DOHH2 (cell line): ENCODE measurements around the gene ABTB2.

Experiments used
- H3F3A ChIP-seq: fragments of 200-600 bp; sonication (generic), shearing (Covaris generic); 2 replicates; pipeline ENCODE4 v1.6.0; 2016; ENCODE audit warnings: antibody characterized with exemption, mild to moderate bottlenecking; ENCODE audit not compliant: control insufficient read depth, insufficient read depth
- H3K27ac ChIP-seq: fragments of 200-600 bp; sonication (generic); 2 replicates; pipeline ENCODE4 v1.5.1; 2014; ENCODE audit warnings: low read depth, mild to moderate bottlenecking, low read length, moderate library complexity
- H3K27me3 ChIP-seq: fragments of 200-600 bp; sonication (generic); 2 replicates; pipeline ENCODE4 v1.6.1; 2014; ENCODE audit warnings: mild to moderate bottlenecking, low read length, mixed read lengths; ENCODE audit not compliant: control insufficient read depth
- H3K36me3 ChIP-seq: fragments of 200-600 bp; sonication (generic); 2 replicates; pipeline ENCODE4 v1.6.1; 2014; ENCODE audit warnings: mild to moderate bottlenecking, low read length, moderate library complexity, mixed read lengths; ENCODE audit not compliant: control insufficient read depth
- H3K4me1 ChIP-seq: fragments of 200-600 bp; sonication (generic); 2 replicates; pipeline ENCODE4 v1.6.1; 2014; ENCODE audit warnings: mild to moderate bottlenecking, low read length, mixed read lengths; ENCODE audit not compliant: control insufficient read depth
- H3K4me2 ChIP-seq: fragments of 200-600 bp; sonication (generic); 2 replicates; pipeline ENCODE4 v1.6.0; 2014; ENCODE audit warnings: mild to moderate bottlenecking, low read length, moderate library complexity
- H3K4me3 ChIP-seq: fragments of 200-600 bp; sonication (generic); 2 replicates; pipeline ENCODE4 v1.5.1; 2014; ENCODE audit warnings: mild to moderate bottlenecking, low read length, mixed read lengths
- H3K79me2 ChIP-seq: fragments of 200-600 bp; sonication (generic); 2 replicates; pipeline ENCODE4 v1.6.1; 2014; ENCODE audit warnings: mild to moderate bottlenecking, low read length, mixed read lengths; ENCODE audit not compliant: control insufficient read depth
- H3K9me2 ChIP-seq: fragments of 200-600 bp; sonication (generic); replicated peaks from 2 replicates; pipeline ENCODE4 v1.6.1; 2014; ENCODE audit warnings: mild to moderate bottlenecking, low read length, mixed read lengths; ENCODE audit not compliant: control insufficient read depth
- H3K9me3 ChIP-seq: fragments of 200-600 bp; sonication (generic); 2 replicates; pipeline ENCODE4 v1.6.1; 2014; ENCODE audit warnings: antibody characterized with exemption, low read length, mixed read lengths; ENCODE audit not compliant: control insufficient read depth, insufficient read depth
- H4K20me1 ChIP-seq: fragments of 200-600 bp; sonication (generic); 2 replicates; pipeline ENCODE4 v1.6.0; 2014; ENCODE audit warnings: low read depth, mild to moderate bottlenecking, antibody characterized with exemption, low read length, moderate library complexity; ENCODE audit not compliant: control insufficient read depth, insufficient read depth
- CTCF ChIP-seq: fragments of 200-600 bp; sonication (generic); IDR thresholded peaks from one replicate; pipeline ENCODE4 v1.5.1; 2014; ENCODE audit warnings: antibody characterized with exemption, mild to moderate bottlenecking, low read depth, low read length; ENCODE audit not compliant: poor library complexity, severe bottlenecking
- EZH2phosphoT487 ChIP-seq: fragments of 200-600 bp; sonication (generic); IDR thresholded peaks from 2 replicates; pipeline ENCODE4 v1.6.1; 2017; ENCODE audit warnings: borderline replicate concordance, mild to moderate bottlenecking, antibody characterized with exemption, low read length, moderate library complexity, mixed read lengths

The ABTB2 gene

DNA sequence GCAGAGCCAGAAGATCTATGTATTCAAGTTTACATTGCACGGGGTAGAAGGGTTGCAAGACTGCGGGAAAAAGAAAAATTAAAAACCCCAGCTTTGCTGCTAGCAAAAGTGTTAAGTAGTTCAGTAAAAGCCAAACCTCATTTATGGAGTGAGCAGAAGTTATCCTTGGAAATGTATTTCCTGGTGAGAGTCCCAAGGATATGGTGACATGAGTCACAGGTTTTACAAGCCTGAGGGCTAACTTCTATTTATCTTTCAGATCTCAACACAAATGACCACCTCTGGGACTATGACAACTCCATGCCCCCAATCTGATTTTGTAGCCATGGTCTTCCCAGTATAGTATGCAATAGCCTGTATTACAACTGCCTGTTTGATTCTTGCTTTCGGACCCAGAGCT is 26.1 kb downstream of the ABTB2 start:
- H3K9me2 ChIP-seq = no peaks in the 10 kb centered on the region
- H3K27me3 ChIP-seq = peaks cover 14% of the 10 kb centered on the region; the same call in 1 of the 2 replicates
- H3K79me2 ChIP-seq = no peaks in the 10 kb centered on the region
- H3K27ac ChIP-seq = no peak overlapping the region
- no peaks in the 10 kb centered on the region for H3K36me3 ChIP-seq
- no peak overlapping the region for H3K4me3 ChIP-seq
- no peaks in the 10 kb centered on the region for H4K20me1 ChIP-seq
- H3F3A ChIP-seq = no peaks in the 10 kb centered on the region
- no peaks in the 10 kb centered on the region for H3K4me1 ChIP-seq
- H3K4me2 ChIP-seq = no peak overlapping the region
- no peak for TF ChIP-seq EZH2phosphoT487
- no peak for TF ChIP-seq CTCF
- H3K9me3 ChIP-seq = no peaks in the 10 kb centered on the region

- peaks cover 14% of the 10 kb centered on the region; the same call in 1 of the 2 replicates for H3K27me3 ChIP-seq
- no peaks in the 10 kb centered on the region for H3F3A ChIP-seq
- H3K9me2 ChIP-seq = no peaks in the 10 kb centered on the region
- H3K4me3 ChIP-seq = no peak overlapping the region
- H4K20me1 ChIP-seq = no peaks in the 10 kb centered on the region
- TF ChIP-seq EZH2phosphoT487 = no peak
- TF ChIP-seq CTCF = no peak
- no peaks in the 10 kb centered on the region for H3K79me2 ChIP-seq
- H3K9me3 ChIP-seq = no peaks in the 10 kb centered on the region
- H3K4me1 ChIP-seq = no peaks in the 10 kb centered on the region
- no peaks in the 10 kb centered on the region for H3K36me3 ChIP-seq
- H3K27ac ChIP-seq = no peak overlapping the region
- H3K4me2 ChIP-seq = no peak overlapping the region
Observed at GRCh38 chr11:34331329-34331728, 26.5 kb downstream of the ABTB2 start.

- no peaks in the 10 kb centered on the region for H3K9me3 ChIP-seq
- H3K79me2 ChIP-seq = no peaks in the 10 kb centered on the region
- H3K4me1 ChIP-seq = no peaks in the 10 kb centered on the region
- H3K27ac ChIP-seq = no peak overlapping the region
- H3K27me3 ChIP-seq = peaks cover 14% of the 10 kb centered on the region; the same call in 1 of the 2 replicates
- H3K9me2 ChIP-seq = no peaks in the 10 kb centered on the region
- H4K20me1 ChIP-seq = no peaks in the 10 kb centered on the region
- H3F3A ChIP-seq = no peaks in the 10 kb centered on the region
- TF ChIP-seq EZH2phosphoT487 (no peak), CTCF (no peak)
- H3K4me3 ChIP-seq = no peak overlapping the region
- no peaks in the 10 kb centered on the region for H3K36me3 ChIP-seq
- no peak overlapping the region for H3K4me2 ChIP-seq
Observed at GRCh38 chr11:34330653-34331052, 27.2 kb downstream of the ABTB2 start.
